GM21367 (cell line): ENCODE data around the gene GBP3.
A peak's percentile ranks its signal among the peaks of the same experiment; 100 is the strongest.
"Not testable (repeated sequence)": the region's sequence is repeated elsewhere in the genome, so short reads cannot be mapped to it uniquely, and the experiment has no call there.

Experiments
- ATAC-seq: cut with Tn5 transposase; IDR thresholded peaks from one replicate; pipeline ENCODE4 v1.9.1; 2021; ENCODE audit not compliant: unreplicated experiment

GBP3 gene

GRCh38 chr1:89022167-89022959 is at the start of gene GBP3:
Gene GBP3 (minus strand): TSS chr1:89022866. CDS start chr1:89020721, 2,145 bp downstream.
- ATAC-seq: peak; percentile 63

- ATAC-seq: no peak
Measured at GRCh38 chr1:89070509-89070908, 47.8 kb upstream of the GBP3 start.

- ATAC-seq: no peak
Measured at GRCh38 chr1:89069951-89070350, 47.3 kb upstream of the GBP3 start.

- ATAC-seq: no peak
Measured at GRCh38 chr1:89068291-89068690, 45.6 kb upstream of the GBP3 start.

GRCh38 chr1:89065079-89065868 is 42.6 kb upstream of the GBP3 start, which contains the start of gene GBP1:
Gene GBP1 (minus strand): TSS chr1:89065208. CDS start chr1:89063234, 1,974 bp downstream.
- ATAC-seq: peak; percentile 52

GRCh38 chr1:89064632-89065031 is 42.0 kb upstream of the GBP3 start:
- ATAC-seq: peak; percentile 40

GRCh38 chr1:89063094-89063493 is 40.4 kb upstream of the GBP3 start:
- no peak for ATAC-seq

- ATAC-seq: no peak
Measured at GRCh38 chr1:89060091-89060490, 37.4 kb upstream of the GBP3 start.

GRCh38 chr1:89051955-89052312 is 29.3 kb upstream of the GBP3 start:
- ATAC-seq: no peak

GRCh38 chr1:89051300-89051954 is 28.8 kb upstream of the GBP3 start:
- no peak for ATAC-seq

- no peak for ATAC-seq
Measured at GRCh38 chr1:89050649-89051033, 28.0 kb upstream of the GBP3 start.

- ATAC-seq: not testable (repeated sequence)
Measured at GRCh38 chr1:89049901-89050648, 27.4 kb upstream of the GBP3 start.

GRCh38 chr1:89049187-89049586 is 26.5 kb upstream of the GBP3 start:
- ATAC-seq: not testable (repeated sequence)

- no peak for ATAC-seq
Measured at GRCh38 chr1:89047734-89048133, 25.1 kb upstream of the GBP3 start.

GRCh38 chr1:89046318-89047183 is 23.9 kb upstream of the GBP3 start:
- peak; percentile 49 for ATAC-seq

GRCh38 chr1:89044970-89045721 is 22.5 kb upstream of the GBP3 start:
- ATAC-seq: no peak

- ATAC-seq: no peak
Measured at GRCh38 chr1:89043940-89044339, 21.3 kb upstream of the GBP3 start.

GRCh38 chr1:89042491-89042890 is 19.8 kb upstream of the GBP3 start:
- no peak for ATAC-seq

GRCh38 chr1:89041721-89042120 is 19.1 kb upstream of the GBP3 start:
- no peak for ATAC-seq
